Colonic mucosa (tissue), 4 donors: ENCODE data around the gene BTBD16. TPM values are rescaled to one million over a fixed set of nuclear protein-coding genes. Genes with fewer than 3 reads are reported as not detected.
A peak's percentile ranks its signal among the peaks of the same experiment; 100 is the strongest.

ENCODE experiments used
- DNase-seq: peaks from one replicate; pipeline ENCODE4 v3.0.0-alpha.2; 2020
- H3K27ac ChIP-seq: fragments of 200-600 bp; one replicate; pipeline ENCODE4 v1.8.0; 2021
- H3K27me3 ChIP-seq: fragments of 200-600 bp; one replicate; pipeline ENCODE4 v1.8.0; 2021
- H3K36me3 ChIP-seq: fragments of 200-600 bp; one replicate; pipeline ENCODE4 v1.8.0; 2021
- H3K4me1 ChIP-seq: fragments of 200-600 bp; one replicate; pipeline ENCODE4 v1.8.0; 2021; ENCODE audit warnings: mild to moderate bottlenecking
- H3K4me3 ChIP-seq: fragments of 200-600 bp; one replicate; pipeline ENCODE4 v1.8.0; 2021
- H3K9ac ChIP-seq, 2 donors: one replicate each; pipeline ENCODE4 v1.7.0; 2013; ENCODE audit warnings: control low read depth in 2 of 2, low read depth in 2 of 2, low read length in 2 of 2
- H3K9me3 ChIP-seq: fragments of 200-600 bp; one replicate; pipeline ENCODE4 v1.8.0; 2021
- CTCF ChIP-seq: fragments of 200-600 bp; IDR thresholded peaks from one replicate; pipeline ENCODE4 v1.8.0; 2022; ENCODE audit warnings: antibody characterized with exemption, mild to moderate bottlenecking
- intact Hi-C: fragments of 100-400 bp; cut with DNase I; formaldehyde crosslinking; loops from one replicate; pipeline ENCODE4 v1.14.1; 2022
- total RNA-seq, 2 donors: library from RNA; stranded (reverse); fragmentation: NEBNext Ultra II Directional in 1 of 2; extraction: Animal tissue kit (Norgen Biotek cat#: 25700) in 1 of 2; gene quantifications; one replicate each; pipeline ENCODE4 v1.2.1, GENCODE V29; 2021
- donor health status: healthy.
- donor health status: DM: no; HTN: no; CAD: no.
- donor health status: DM: no; HTN: no; CAD: no.

BTBD16 gene
- total RNA-seq, 2 donors from 2014 or later: 0.13 to 0.40 TPM

- Histone ChIP-seq H3K4me3 (no peak overlapping the region), H3K27me3 (no peaks in the 10 kb centered on the region), H3K36me3 (no peaks in the 10 kb centered on the region), H3K9ac (no peak overlapping the region), H3K9me3 (no peaks in the 10 kb centered on the region), H3K27ac (no peak overlapping the region), H3K4me1 (no peaks in the 10 kb centered on the region)
- TF ChIP-seq CTCF: no peak
- intact Hi-C loops: no loop called here
- DNase-seq: no peak
These were observed 110.6 kb downstream of the BTBD16 start for GRCh38 chr10:122381680-122382079.

GRCh38 chr10:122386514-122386913 is 115.4 kb downstream of the BTBD16 start:
- Histone ChIP-seq H3K27ac (no peak overlapping the region), H3K4me1 (no peaks in the 10 kb centered on the region), H3K27me3 (no peaks in the 10 kb centered on the region), H3K9me3 (no peaks in the 10 kb centered on the region), H3K9ac (no peak overlapping the region), H3K36me3 (no peaks in the 10 kb centered on the region), H3K4me3 (no peak overlapping the region)
- TF ChIP-seq CTCF: no peak
- intact Hi-C loops: no loop called here
- DNase-seq: no peak

- H3K9me3 ChIP-seq: no peaks in the 10 kb centered on the region
- no peak for DNase-seq
- H3K27ac ChIP-seq: no peak overlapping the region
- intact Hi-C loops: no loop called here
- no peaks in the 10 kb centered on the region for H3K4me1 ChIP-seq
- H3K4me3 ChIP-seq: no peak overlapping the region
- H3K36me3 ChIP-seq: no peaks in the 10 kb centered on the region
- H3K9ac ChIP-seq: peak overlapping the region in 1 of 2 donors; percentile 12
- no peaks in the 10 kb centered on the region for H3K27me3 ChIP-seq
- TF ChIP-seq CTCF: no peak
These were observed 116.5 kb downstream of the BTBD16 start for GRCh38 chr10:122387572-122387971.

Other genes with a start within 250 kb of the BTBD16 start
- gene PLEKHA1, start 103.4 kb downstream of the BTBD16 start, total RNA-seq: 10 to 100 TPM; 34.8 to 55.6 TPM
- gene ARMS2, start 183.4 kb downstream of the BTBD16 start, total RNA-seq: not detected
- gene HTRA1, start 190.3 kb downstream of the BTBD16 start, total RNA-seq: 10 to 100 TPM in 1 of 2 donors, 1 to 10 TPM in 1; 8.9 to 26.9 TPM